Smooth muscle cell (in vitro differentiated cells): ENCODE measurements around the gene PLXNB3. TPM values are rescaled to one million over a fixed set of nuclear protein-coding genes. Genes with fewer than 3 reads are reported as not detected.

Experiments
- DNase-seq: peaks from one replicate; lab custom pipeline; 2025; ENCODE audit not compliant: unreplicated experiment; lab: John Stamatoyannopoulos, UW
- H2AFZ ChIP-seq: fragments of 200-600 bp; sonication (generic); 2 replicates; pipeline ENCODE4 v1.6.0; 2016; ENCODE audit warnings: antibody characterized with exemption, low read depth, mild to moderate bottlenecking
- H3F3A ChIP-seq: fragments of 200-600 bp; sonication (generic); 2 replicates; pipeline ENCODE4 v1.6.0; 2017; ENCODE audit warnings: antibody characterized with exemption, low read depth
- H3K27ac ChIP-seq: fragments of 200-600 bp; sonication (generic); 2 replicates; pipeline ENCODE4 v1.5.1; 2016; ENCODE audit warnings: low read depth, mild to moderate bottlenecking
- H3K27me3 ChIP-seq: fragments of 200-600 bp; sonication (generic); 2 replicates; pipeline ENCODE4 v1.6.1; 2016; ENCODE audit warnings: low read depth, mild to moderate bottlenecking
- H3K36me3 ChIP-seq: fragments of 200-600 bp; sonication (generic); 2 replicates; pipeline ENCODE4 v1.5.1; 2016; ENCODE audit warnings: low read depth
- H3K4me1 ChIP-seq: fragments of 200-600 bp; sonication (generic); 2 replicates; pipeline ENCODE4 v1.5.1; 2016; ENCODE audit warnings: low read depth
- H3K4me2 ChIP-seq: fragments of 200-600 bp; sonication (generic); 2 replicates; pipeline ENCODE4 v1.6.0; 2016; ENCODE audit warnings: mild to moderate bottlenecking
- H3K4me3 ChIP-seq: fragments of 200-600 bp; sonication (generic); 2 replicates; pipeline ENCODE4 v1.5.1; 2016; ENCODE audit warnings: mild to moderate bottlenecking
- H3K79me2 ChIP-seq: fragments of 200-600 bp; sonication (generic); 2 replicates; pipeline ENCODE4 v1.6.0; 2016; ENCODE audit warnings: low read depth, mild to moderate bottlenecking
- H3K9ac ChIP-seq: fragments of 200-600 bp; sonication (generic); 2 replicates; pipeline ENCODE4 v1.6.0; 2016; ENCODE audit warnings: low read depth
- H3K9me3 ChIP-seq: fragments of 200-600 bp; sonication (generic); replicated peaks from 2 replicates; pipeline ENCODE4 v1.5.1; 2016; ENCODE audit warnings: low read depth
- H4K20me1 ChIP-seq: fragments of 200-600 bp; sonication (generic); 2 replicates; pipeline ENCODE4 v1.6.0; 2016; ENCODE audit warnings: low read depth
- WGBS: methylation state at CpG from one replicate; pipeline ENCODE4 v1.1.7; 2016; ENCODE audit warnings: low lambda C conversion rate; 5-methylcytosine and 5-hydroxymethylcytosine counted together
- polyA plus RNA-seq: library from polyadenylated mRNA; unstranded; fragments of >200 nt; fragmentation: Nextera tagmentation; extraction: Ambion mirVana; gene quantifications from 2 replicates; pipeline ENCODE4 v1.2.1, GENCODE V29; 2016
- total RNA-seq: library from RNA; depleted of rRNA; stranded (reverse); fragments of >200 nt; gene quantifications from 2 replicates; pipeline ENCODE4 v1.2.3, GENCODE V29; 2014
- TF ChIP-seq, protein P1 (sequence below): fragments of 200-600 bp; sonication (generic); IDR thresholded peaks from 2 replicates; pipeline ENCODE4 v1.5.1; 2017; ENCODE audit warnings: borderline replicate concordance, mild to moderate bottlenecking, antibody characterized with exemption; ENCODE audit not compliant: insufficient read depth, poor library complexity, severe bottlenecking

Gene PLXNB3
- total and polyA plus RNA-seq, 2 experiments from 2014 or later: 0.58 to 3.9 TPM

GRCh38 chrX:153777261-153778090 is 13.4 kb downstream of the PLXNB3 start:
- TF ChIP-seq, protein P1, sequence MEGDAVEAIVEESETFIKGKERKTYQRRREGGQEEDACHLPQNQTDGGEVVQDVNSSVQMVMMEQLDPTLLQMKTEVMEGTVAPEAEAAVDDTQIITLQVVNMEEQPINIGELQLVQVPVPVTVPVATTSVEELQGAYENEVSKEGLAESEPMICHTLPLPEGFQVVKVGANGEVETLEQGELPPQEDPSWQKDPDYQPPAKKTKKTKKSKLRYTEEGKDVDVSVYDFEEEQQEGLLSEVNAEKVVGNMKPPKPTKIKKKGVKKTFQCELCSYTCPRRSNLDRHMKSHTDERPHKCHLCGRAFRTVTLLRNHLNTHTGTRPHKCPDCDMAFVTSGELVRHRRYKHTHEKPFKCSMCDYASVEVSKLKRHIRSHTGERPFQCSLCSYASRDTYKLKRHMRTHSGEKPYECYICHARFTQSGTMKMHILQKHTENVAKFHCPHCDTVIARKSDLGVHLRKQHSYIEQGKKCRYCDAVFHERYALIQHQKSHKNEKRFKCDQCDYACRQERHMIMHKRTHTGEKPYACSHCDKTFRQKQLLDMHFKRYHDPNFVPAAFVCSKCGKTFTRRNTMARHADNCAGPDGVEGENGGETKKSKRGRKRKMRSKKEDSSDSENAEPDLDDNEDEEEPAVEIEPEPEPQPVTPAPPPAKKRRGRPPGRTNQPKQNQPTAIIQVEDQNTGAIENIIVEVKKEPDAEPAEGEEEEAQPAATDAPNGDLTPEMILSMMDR: no peak
- Histone ChIP-seq H3K79me2 (no peaks in the 10 kb centered on the region), H3K27me3 (no peaks in the 10 kb centered on the region), H3K4me1 (no peaks in the 10 kb centered on the region), H4K20me1 (no peaks in the 10 kb centered on the region), H3F3A (no peaks in the 10 kb centered on the region), H2AFZ (no peak overlapping the region), H3K9ac (no peak overlapping the region), H3K36me3 (no peaks in the 10 kb centered on the region), H3K9me3 (no peaks in the 10 kb centered on the region), H3K27ac (no peak overlapping the region), H3K4me2 (no peak overlapping the region), H3K4me3 (no peak overlapping the region)
- 93% methylated on average over 34 of the region's 34 CpGs for WGBS
- DNase-seq: no peak

GRCh38 chrX:153778181-153778580 is 14.1 kb downstream of the PLXNB3 start:
- Histone ChIP-seq H3K27ac (no peak overlapping the region), H3K4me1 (no peaks in the 10 kb centered on the region), H3K36me3 (no peaks in the 10 kb centered on the region), H4K20me1 (no peaks in the 10 kb centered on the region), H3K9ac (no peak overlapping the region), H2AFZ (no peak overlapping the region), H3K9me3 (no peaks in the 10 kb centered on the region), H3K27me3 (no peaks in the 10 kb centered on the region), H3F3A (no peaks in the 10 kb centered on the region), H3K79me2 (no peaks in the 10 kb centered on the region), H3K4me2 (no peak overlapping the region), H3K4me3 (no peak overlapping the region)
- 91% methylated on average over 17 of the region's 17 CpGs for WGBS
- DNase-seq: no peak
- TF ChIP-seq, protein P1: no peak

- H3F3A ChIP-seq: no peaks in the 10 kb centered on the region
- no peak for DNase-seq
- 96% methylated on average over 15 of the region's 16 CpGs for WGBS
- no peaks in the 10 kb centered on the region for H4K20me1 ChIP-seq
- no peaks in the 10 kb centered on the region for H3K9me3 ChIP-seq
- H3K4me3 ChIP-seq: no peak overlapping the region
- TF ChIP-seq, protein P1: no peak
- no peak overlapping the region for H3K9ac ChIP-seq
- H3K4me2 ChIP-seq: no peak overlapping the region
- H2AFZ ChIP-seq: no peak overlapping the region
- no peak overlapping the region for H3K27ac ChIP-seq
- no peaks in the 10 kb centered on the region for H3K4me1 ChIP-seq
- H3K36me3 ChIP-seq: no peaks in the 10 kb centered on the region
- H3K79me2 ChIP-seq: no peaks in the 10 kb centered on the region
- no peaks in the 10 kb centered on the region for H3K27me3 ChIP-seq
These were observed 14.6 kb downstream of the PLXNB3 start for GRCh38 chrX:153778684-153779101.
